DMS153 treated with DMSO at 0.1 percent for 48 hours (cell line): ENCODE results near the gene STXBP1.
A peak's percentile ranks its signal among the peaks of the same experiment; 100 is the strongest.

ENCODE experiments used
- DNase-seq: peaks from one replicate; lab custom pipeline; 2025; ENCODE audit not compliant: unreplicated experiment; lab: John Stamatoyannopoulos, UW

Gene STXBP1

GRCh38 chr9:127689329-127690000, 77.4 kb downstream of the STXBP1 start:
- no peak for DNase-seq

- no peak for DNase-seq
Observed at GRCh38 chr9:127690735-127691134, 78.7 kb downstream of the STXBP1 start.

- no peak for DNase-seq
Observed at GRCh38 chr9:127692071-127692470, 80.0 kb downstream of the STXBP1 start.

GRCh38 chr9:127693143-127693542, 81.1 kb downstream of the STXBP1 start:
- no peak for DNase-seq

GRCh38 chr9:127693697-127694096, 81.6 kb downstream of the STXBP1 start:
- DNase-seq, result no peak

- DNase-seq, result no peak
Observed at GRCh38 chr9:127694890-127695720, 83.0 kb downstream of the STXBP1 start.

GRCh38 chr9:127697575-127697974, 85.5 kb downstream of the STXBP1 start:
- no peak for DNase-seq

GRCh38 chr9:127698386-127698785, 86.3 kb downstream of the STXBP1 start:
- DNase-seq, result no peak

- peak; percentile 96 for DNase-seq
Observed at GRCh38 chr9:127698985-127699670, 87.1 kb downstream of the STXBP1 start.

GRCh38 chr9:127700140-127700539, 88.1 kb downstream of the STXBP1 start:
- no peak for DNase-seq

GRCh38 chr9:127700594-127701255, 88.6 kb downstream of the STXBP1 start:
- no peak for DNase-seq

GRCh38 chr9:127703289-127703946, 91.3 kb downstream of the STXBP1 start:
- DNase-seq, result no peak

- DNase-seq, result no peak
Observed at GRCh38 chr9:127705577-127706379, 93.7 kb downstream of the STXBP1 start.

- peak; percentile 30 for DNase-seq
Observed at GRCh38 chr9:127706836-127707241, 94.8 kb downstream of the STXBP1 start, which contains the start of gene CFAP157. Gene CFAP157, plus strand, starts transcription at chr9:127706988. Its CDS starts 44 bp downstream, at chr9:127707032.

- no peak for DNase-seq
Observed at GRCh38 chr9:127707766-127708165, 95.7 kb downstream of the STXBP1 start.

GRCh38 chr9:127708952-127709587, 97.0 kb downstream of the STXBP1 start:
- DNase-seq, result no peak

GRCh38 chr9:127710204-127710783, 98.2 kb downstream of the STXBP1 start:
- DNase-seq, result no peak

- DNase-seq, result no peak
Observed at GRCh38 chr9:127711226-127711701, 99.2 kb downstream of the STXBP1 start.

GRCh38 chr9:127711831-127712274, 99.8 kb downstream of the STXBP1 start:
- no peak for DNase-seq
